Activated effector memory CD4-positive, alpha-beta T cell treated with anti-CD3 and anti-CD28 coated beads, Interleukin-2, amount 50 U/mL, for 16 hours (primary cell): ENCODE data around the gene SLC25A41.
"Not testable (repeated sequence)": the region's sequence is repeated elsewhere in the genome, so short reads cannot be mapped to it uniquely, and the experiment has no call there.

Experiments used
- DNase-seq: peaks from one replicate; pipeline ENCODE4 v3.0.0-alpha.2; 2020

SLC25A41 gene

DNA sequence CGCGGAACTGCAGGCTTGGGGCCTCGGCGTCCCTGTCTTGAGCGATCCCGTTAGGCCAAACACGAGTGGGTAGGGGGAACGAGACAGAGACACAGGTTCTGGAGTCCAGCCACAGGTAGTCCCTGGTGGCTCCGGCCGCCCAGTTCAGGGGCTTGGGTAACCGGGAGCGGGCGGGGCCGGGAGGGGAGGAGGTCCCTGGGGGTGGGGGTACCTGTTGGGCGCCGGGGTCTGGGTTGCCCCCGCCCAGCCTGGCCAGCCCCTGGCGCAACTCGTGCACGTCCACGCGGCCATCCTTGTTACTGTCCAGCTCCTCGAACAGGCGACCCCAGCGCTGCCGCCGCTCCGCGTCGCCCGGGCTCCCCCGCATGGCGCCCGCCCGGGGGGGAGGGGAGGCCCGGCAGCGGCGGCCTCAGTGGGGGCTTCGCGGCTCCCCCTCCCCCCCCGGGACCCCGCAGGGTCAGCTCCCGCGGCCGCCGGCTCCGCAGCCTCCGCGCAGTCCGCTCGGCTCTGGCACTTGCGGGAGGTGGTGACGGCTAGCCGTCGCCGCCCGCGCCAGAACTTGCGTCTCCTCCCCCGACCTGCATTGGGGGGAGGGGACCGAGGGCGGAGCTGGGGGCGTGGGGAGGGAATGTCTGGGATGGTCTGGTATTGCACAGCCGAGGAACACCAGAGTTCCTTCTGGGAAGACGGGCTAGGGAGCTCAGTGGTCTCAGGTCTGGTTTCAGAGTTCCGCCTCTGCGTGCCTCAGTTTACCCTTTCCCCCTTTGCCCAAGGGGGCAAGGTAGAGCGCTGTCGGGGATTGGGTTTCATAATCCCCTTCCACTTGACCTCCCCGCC lies 25.9 kb upstream of the SLC25A41 start, which contains the start of gene SLC25A23:
Gene SLC25A23, minus strand, starts transcription at position 531 of the 837 bp plus-strand sequence. Its CDS starts 164 bp downstream, at position 367.
- peak; percentile 83 for DNase-seq

DNA sequence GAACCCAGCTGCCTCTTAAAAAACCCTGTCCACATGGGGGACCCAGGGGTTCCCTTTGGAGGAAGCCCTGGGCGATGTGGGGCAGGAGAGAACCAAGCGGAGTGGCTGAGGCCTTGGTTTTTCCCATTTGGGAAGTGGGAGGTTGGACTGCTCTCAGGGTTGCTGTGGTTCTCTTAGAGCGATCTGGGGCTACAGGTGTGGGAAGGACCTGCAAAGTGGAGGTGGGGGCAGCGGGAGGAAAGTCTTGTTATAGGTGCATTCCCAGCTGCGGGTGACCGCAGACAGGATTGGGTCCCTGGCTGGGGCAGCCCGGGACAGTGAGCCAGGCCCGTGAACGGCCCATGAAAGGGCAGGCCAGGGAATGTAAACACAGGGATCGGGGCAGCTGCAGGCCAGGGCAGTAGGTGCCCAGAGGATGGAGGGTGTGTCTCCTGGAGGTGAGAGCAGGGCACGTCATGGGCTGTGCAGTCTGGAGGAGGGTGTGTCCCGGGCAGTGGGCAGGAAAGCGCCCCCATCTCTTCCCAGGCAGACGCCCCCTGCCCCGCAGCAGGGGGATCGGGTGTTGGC lies 25.2 kb upstream of the SLC25A41 start:
- DNase-seq, result no peak

DNA sequence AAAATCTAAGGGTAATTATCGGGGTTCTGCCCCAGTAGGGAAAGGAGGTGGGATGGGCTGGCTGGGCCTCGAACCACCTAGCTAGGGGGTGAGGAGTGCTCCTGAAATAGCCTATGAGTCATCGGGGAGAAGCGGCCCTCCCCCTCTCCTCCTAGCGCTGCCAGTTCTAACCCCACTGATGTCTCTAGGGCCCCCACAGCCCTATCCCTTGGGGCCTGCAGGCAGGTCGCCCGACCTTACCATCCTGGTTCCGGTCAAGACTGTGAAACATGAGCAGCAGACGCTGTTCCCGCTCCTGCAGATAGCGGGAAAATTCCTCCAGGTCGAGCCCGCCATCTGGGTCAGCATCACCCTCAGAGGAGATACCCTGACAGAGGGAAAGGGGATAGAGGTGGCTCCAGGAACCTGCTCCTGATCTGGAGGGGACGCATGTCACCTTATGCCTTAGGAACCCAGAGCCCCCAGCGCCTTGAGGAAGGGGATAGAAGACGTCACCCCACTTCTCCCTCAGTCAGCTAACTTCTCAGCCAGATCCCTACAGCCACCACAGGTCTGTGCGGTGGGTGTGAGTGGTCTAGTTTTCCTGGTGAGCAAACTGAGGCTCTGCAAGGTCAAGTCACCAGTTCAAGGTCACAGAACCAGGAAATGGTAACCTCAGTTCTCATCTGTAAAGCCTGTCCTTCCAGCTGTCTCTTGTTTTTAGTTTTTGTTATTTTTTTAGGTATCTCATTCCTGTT lies 24.6 kb upstream of the SLC25A41 start:
- DNase-seq, result no peak

DNA sequence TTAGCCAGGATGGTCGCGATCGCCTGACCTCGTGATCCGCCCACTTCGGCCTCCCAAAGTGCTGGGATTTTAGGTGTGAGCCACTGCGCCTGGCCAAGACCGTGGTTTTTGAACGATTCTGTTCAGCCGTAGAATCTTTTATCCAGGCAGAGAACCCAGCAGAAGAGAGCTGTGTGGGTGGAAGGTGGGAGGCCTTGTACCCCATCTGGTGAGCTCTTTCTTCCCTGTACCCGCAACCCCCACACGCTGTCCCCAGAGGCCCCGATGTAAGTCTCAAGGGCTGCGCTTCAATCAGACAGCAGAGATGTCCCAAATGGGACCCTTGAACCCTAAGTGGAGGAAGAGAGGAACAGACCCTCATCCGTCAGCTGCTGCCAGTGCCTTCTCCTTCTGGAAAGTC lies 22.4 kb upstream of the SLC25A41 start:
- DNase-seq, result no peak

DNA sequence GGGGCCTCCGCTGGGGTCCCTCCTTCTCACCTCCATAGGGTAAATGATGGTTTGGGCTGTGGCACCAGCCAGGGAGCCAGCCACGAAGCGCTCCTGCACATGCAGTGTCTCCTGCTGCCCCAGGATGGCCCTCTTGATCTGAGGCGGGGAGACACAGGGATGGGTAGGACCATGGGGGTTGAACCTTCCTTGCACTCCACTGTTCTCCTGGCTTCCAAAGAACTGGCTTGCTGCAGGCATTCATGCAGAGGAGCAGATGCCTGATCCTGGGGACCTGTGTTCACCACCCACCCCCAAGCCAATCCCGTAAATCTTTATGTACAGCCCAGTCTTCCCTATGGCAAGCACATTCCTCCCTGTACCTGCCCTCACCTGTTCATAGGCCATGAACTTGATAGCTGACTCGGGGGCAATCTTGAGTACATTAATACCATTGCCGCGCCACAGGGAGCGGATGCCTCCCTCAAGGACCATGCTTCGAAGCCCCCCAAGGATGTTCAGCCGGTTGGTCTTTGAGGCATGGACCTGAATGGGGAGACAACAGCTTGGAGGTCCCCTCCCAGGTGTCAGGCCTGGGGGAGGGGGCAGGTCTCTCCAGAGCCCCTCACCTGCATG lies 20.5 kb upstream of the SLC25A41 start:
- no peak for DNase-seq

DNA sequence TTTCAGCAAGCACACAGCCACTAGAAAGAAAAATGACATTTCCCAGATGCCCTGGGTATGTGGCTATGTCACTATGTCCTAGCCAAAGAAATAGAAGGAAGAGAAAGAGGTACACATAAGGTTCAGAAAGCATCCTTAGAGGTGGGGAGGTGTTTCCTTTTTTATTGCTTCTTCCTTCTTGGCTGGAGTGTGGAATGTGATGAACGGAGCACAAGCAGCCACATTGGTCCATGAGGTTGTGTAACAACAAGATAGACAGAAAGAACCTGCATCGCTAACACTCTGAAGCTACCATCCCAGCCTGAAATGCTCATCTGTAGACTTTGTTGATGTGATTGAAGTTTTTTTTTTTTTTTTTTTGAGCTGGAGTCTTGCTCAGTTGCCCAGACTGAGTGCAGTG lies 19.3 kb upstream of the SLC25A41 start:
- no peak for DNase-seq

DNA sequence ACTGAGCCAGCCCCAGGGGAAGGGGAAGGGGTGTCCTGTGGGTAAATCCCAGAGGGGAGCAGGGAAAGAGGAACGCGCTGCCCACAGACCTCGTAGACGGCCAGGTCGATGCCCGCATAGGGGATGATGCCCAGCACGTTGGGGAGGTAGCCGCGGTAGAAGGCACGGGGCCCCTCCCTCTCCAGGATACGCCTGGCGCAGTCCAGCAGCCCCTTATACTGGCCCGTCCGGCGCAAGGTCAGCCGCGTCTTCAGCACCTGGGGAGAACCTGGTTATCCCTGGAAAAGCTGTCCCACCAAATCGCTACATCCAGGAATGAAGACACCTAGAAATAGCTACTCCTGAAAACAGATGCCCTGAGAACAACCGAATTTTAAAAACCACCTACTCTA lies 18.7 kb upstream of the SLC25A41 start:
- DNase-seq, result no peak

DNA sequence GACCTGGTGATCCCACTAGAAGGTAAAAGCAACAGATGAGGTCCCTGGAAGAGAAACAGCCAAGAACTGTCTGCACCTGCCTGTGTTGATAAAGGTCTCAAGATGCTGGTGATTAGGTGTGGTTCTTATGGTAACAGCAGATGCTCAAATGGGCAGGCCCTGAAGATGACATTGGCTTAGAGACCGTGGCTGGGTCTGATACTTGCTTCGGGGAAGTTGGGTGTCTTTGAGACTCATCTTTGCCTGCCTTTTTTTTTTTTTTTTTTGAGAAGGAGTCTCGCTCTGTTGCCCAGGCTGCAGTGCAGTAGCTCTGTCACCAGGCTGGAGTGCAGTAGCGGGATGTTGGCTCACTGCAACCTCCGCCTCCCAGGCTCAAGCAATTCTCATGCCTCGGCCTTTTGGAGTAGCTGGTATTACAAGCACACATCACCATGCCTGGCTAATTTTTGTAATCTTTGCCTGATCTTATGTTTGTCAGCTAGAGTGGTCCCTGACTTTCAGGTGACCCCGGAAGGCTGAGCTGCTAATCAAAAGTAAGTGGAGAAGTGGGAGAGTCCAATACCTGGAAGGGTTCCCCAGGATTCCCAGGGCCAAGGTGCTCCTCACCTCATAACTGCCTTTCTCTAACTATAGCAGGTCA lies 18.1 kb upstream of the SLC25A41 start:
- DNase-seq, result no peak

DNA sequence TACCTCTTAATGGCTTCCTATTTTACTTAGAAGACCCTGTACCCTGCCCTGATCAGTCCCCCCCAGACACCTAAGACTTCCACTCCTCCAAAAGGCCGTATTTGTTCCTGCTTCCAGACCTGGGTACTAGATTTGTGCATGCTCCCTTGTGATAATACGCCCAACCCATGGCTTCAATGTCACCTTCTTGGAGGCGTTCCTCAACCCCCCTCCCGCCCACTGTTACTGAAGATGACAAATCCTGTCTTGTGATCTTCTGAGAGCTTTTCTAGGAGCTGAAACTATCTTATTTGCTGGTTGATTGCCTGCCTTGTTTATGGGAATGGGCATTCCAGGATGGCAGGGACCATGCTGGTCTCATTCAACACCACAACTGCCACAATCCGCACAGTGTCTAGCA lies 16.6 kb upstream of the SLC25A41 start:
- DNase-seq, result no peak

DNA sequence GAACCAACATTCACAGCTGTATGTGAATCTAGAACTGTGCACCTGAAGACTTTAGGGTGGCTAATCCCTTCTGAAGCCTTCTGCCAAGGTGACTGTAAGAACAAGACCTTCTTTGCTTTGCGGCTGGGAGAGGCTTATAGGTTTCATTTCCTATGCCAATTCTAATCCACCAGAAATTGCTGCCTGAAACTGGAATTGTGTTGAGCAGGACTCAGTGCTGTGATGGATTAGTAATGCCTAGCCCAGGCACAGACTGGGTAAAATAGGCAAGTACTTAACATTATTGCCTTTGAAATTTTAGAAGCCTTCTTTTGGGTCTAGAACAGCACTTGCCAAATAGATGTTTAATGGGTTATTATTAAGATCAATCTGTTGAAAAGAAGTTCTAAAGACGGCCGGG lies 14.5 kb upstream of the SLC25A41 start:
- no peak for DNase-seq

DNA sequence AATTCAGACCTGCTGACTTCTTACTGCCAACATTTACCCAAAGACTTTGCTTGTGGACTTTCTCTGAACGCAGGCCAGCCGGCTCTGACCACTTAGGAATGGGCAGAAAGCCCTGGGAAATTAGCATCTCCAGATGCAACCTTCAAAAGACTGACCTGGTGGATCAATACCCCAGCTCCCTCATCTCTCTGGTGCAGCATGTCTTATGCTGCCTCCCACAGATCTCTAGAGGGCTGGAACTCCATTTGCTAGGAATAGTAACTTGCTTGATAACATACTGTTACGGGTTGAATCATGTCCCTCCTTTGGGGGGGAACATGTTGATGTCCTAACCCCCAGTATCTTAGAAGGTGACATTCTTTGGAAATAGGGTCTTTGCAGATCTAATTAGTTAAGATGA lies 12.9 kb upstream of the SLC25A41 start:
- no peak for DNase-seq

DNA sequence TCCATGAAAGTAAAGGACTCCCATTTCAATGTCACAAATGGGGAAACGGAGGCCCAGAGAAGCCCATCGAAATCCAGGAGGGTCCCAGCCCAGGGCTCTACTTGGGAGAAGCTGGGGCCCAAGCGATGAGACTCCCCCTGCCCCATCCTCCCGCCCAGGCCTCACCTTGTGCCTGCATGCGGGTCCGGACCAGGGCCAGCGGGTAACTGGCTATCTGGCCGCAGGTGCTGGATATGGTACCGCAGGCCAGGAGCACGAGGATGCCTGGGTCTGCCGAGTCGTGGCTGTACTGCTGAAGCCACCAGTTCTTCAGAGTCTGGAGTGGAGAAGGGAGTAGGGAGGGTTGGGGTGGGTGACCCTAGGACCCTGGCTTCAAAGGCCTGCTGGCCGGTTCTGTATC lies 10.4 kb upstream of the SLC25A41 start:
- DNase-seq, result no peak

DNA sequence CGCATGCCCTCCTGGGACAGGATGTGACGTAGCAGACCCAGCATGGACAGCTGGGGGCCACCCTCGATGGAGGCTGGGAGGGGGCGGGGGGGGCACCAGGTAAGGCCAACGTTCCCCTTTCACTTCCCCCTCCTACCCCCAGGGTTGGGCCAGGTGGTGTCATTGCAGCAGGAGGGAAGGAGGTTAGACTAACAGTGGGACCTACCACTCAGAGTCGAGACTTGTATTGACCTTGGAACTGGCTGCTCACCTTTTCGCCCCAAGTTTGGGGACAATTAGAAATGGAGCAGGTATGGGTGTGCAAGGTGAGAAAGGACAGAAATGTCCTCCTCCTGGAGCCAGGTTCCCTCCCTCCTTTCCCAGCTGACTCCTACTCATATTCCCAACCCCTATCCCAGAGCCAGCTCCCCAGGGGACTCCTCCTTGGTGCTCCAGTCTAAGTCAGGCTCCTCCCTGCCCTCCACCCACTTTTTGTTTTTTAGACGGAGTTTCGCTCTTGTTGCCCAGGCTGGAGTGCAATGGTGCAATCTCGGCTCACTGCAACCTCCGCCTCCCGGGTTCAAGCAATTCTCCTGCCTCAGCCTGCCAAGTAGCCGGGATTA lies 8.6 kb upstream of the SLC25A41 start:
- no peak for DNase-seq

DNA sequence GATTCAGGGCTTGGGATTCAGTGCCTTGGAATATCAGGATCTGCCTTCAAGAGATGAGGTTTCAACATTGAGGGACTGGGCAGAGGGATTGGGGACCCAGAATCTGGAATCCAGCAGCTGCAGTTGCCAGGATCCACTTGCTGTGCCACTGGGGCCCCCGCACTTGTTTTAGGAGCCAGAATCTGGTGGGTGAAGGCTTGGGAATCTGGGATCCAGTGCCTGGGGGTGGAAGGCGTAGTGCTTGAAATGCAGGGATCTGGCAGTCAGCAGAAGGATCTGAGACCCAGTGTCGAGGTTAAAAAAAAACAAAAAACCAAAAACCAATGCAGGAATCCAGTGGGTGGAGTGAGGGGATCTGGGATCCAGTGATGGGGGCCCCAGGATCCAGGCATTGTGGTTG lies 7.3 kb upstream of the SLC25A41 start:
- DNase-seq, result no peak

DNA sequence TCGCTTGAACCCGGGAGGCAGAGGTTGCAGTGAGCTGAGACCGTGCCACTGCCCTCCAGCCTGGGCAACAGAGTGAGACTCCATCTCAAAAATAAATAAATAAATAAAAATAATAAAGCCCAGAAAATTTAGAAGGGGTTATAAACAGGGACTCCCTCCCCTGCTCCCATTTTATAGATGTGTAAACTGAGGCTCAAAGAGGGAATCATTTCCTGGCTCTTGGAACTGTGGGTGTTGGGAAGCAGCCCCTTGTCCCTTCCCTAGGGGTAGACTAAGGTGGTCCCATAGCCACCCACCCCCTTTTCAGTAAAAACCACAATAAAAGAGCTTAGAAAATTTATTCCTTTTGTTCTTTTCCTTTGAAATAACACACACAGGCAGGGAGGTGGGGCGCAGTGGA lies 6.2 kb upstream of the SLC25A41 start:
- no peak for DNase-seq

DNA sequence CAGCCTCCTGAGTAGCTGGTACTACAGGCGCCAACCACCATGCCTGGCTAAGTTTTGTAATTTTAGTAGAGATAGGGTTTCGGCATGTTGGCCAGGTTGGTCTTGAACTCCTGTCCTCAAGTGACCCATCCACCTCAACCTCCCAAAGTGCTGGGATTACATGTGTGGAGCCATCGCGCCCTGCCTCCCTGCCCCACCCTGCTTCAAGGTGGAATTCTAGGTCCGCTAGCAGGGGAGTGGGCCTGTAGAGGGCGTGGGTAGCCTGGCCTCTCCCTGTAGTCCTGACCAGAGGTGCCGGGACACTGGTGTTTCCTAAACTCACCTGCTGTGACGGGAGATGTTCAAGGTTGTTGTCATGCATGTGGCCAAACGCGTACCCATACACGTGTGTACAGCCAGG lies 398 bp downstream of the SLC25A41 start:
- DNase-seq, result no peak

DNA sequence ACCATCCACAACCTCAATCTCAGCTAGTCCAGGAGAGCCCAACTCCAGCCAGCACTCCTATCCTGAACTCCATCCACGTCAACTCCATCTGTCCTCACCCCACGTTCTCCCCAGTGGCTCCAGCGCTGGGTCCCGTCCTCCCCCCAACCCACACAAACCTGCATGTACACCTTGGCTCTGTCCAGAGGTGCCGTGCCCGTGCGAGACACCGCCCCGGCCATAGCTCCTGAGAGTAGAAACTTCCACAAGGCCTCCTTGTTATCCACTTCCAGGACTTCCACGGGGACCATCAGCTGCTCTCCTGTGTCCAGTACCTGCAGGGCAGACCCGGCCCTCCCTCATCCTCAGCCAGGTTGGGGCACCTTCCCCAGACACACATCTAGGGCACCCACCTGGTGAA lies 1.7 kb downstream of the SLC25A41 start:
- no peak for DNase-seq

DNA sequence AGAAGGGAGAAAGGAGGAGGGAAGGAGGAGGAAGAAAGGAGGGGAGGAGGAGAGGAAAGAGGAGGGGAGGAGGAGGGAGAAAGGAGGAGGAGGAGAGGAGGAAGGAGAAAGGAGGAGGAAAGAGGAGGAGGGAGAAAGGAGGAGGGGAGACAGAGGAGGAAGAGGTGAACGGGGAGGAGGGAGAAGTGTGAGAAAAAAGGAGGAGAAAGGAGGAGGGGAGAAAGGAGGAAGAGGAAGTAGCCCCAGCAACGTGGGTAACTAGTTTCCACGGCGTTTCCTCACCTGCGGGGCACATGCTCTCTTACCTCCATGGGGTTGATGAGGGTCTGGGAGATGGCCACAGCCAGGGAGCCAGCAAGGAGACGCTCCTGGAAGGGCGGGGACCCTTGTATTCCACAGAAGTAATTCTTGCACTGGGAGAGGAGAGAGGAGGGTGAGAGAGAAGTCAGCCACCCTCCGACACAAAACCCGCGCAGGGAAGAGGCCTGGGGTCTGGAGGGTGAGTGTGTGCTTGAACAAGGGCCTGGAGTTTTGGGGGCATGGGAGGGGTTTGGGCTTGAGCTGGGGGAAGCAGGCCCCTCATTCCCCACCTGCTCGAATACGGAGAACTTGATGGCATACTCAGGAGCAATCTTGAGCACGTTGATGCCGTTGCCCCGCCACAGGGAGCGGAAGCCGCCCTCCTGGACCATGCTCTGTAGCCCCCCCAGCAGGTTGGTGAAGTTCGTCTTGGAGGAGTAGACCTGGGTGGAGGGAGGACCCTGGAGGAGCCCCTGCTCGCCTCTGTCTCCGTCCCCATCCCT lies 3.9 kb downstream of the SLC25A41 start:
- no peak for DNase-seq

DNA sequence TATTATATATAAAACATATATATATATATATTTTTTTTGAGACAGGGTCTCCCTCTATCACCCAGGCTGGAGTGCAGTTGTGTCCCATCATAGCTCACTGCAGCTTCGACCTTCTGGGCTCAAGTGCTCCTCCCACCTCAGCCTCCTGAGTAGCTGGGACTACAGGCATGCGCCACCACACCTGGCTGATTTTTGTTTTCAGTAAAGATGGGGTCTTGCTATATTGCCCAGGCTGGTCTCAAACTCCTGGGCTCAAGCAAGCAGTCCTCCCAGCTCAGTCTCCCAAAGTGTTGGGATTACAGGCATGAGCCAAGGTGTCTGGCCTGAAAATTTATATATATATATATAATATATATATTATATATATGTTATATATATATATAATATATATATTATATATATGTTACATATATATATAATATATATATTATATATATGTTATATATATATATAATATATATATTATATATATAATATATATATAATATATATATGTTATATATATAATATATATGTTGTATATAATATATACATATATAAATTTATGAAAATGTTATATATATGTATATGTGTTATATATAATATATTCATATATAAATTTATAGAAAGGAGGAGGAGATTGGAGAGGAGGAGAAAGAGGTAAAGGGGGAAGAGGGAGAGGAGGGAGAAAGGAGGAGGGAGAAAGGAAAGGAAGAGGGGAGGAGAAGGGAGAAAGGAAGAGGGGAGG lies 4.7 kb downstream of the SLC25A41 start:
- DNase-seq, result not testable (repeated sequence)

DNA sequence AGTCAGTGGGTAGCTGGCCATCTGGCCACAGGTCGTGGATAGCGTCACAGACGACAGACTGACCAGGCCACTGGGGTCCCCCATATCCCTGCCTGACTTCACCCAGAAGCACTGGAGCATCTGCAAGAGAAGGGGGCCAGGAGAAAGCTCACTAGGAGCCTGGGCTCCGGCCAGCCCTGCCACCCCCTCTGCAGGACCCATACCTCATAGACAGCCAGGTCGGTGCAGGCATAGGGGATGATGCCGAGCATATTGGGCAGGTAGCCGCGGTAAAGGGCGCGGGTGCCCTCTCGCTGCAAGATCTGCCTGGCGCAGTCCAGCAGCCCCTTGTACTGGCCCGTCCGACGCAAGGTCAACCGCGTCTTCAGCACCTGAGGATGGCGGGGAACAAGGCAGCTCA lies 6.4 kb downstream of the SLC25A41 start:
- DNase-seq, result no peak
